HTR-8/SVneo (cell line): ENCODE results near the gene NFKBIZ.
"Not testable (repeated sequence)": the region's sequence is repeated elsewhere in the genome, so short reads cannot be mapped to it uniquely, and the experiment has no call there.

Experiments used
- DNase-seq: peaks from one replicate; pipeline ENCODE4 v3.0.0; 2011; ENCODE audit warnings: low spot score, mixed read lengths; ENCODE audit not compliant: insufficient read length
- FAIRE-seq: peaks from 2 replicates; lab custom pipeline; 2011; peaks lifted over from hg19 to GRCh38; lab: Jason Lieb, UNC

NFKBIZ gene

GRCh38 chr3:101848326-101848725 is 988 bp upstream of the NFKBIZ start:
- FAIRE-seq: no peak
- no peak for DNase-seq

GRCh38 chr3:101849714-101850245 is 466 bp downstream of the NFKBIZ start:
- no peak for DNase-seq
- no peak for FAIRE-seq

GRCh38 chr3:101850246-101851051 is 1.1 kb downstream of the NFKBIZ start:
- FAIRE-seq (no peak), DNase-seq (no peak)

- FAIRE-seq (no peak), DNase-seq (no peak)
Observed at GRCh38 chr3:101851072-101851770, 1.9 kb downstream of the NFKBIZ start.

GRCh38 chr3:101851850-101852714 is 2.8 kb downstream of the NFKBIZ start:
- FAIRE-seq: no peak

GRCh38 chr3:101852983-101853840 is 3.9 kb downstream of the NFKBIZ start:
- no peak for DNase-seq
- no peak for FAIRE-seq

More at GRCh38 chr3:101851850-101852714, 2.8 kb downstream of the NFKBIZ start:
- DNase-seq: no peak

- FAIRE-seq (no peak), DNase-seq (no peak)
Observed at GRCh38 chr3:101853982-101854381, 4.7 kb downstream of the NFKBIZ start.

- FAIRE-seq: no peak
Observed at GRCh38 chr3:101854608-101855304, 5.4 kb downstream of the NFKBIZ start.

GRCh38 chr3:101857301-101857741 is 8.0 kb downstream of the NFKBIZ start:
- FAIRE-seq: no peak
- DNase-seq: no peak

More at GRCh38 chr3:101854608-101855304, 5.4 kb downstream of the NFKBIZ start:
- no peak for DNase-seq

GRCh38 chr3:101858464-101859030 is 9.2 kb downstream of the NFKBIZ start:
- FAIRE-seq (no peak), DNase-seq (no peak)

GRCh38 chr3:101859882-101860448 is 10.7 kb downstream of the NFKBIZ start:
- FAIRE-seq (no peak), DNase-seq (no peak)

- DNase-seq: no peak
- FAIRE-seq: no peak
Observed at GRCh38 chr3:101861212-101861788, 12.0 kb downstream of the NFKBIZ start.

GRCh38 chr3:101861789-101862415 is 12.6 kb downstream of the NFKBIZ start:
- no peak for FAIRE-seq
- DNase-seq: no peak

GRCh38 chr3:101862416-101863165 is 13.3 kb downstream of the NFKBIZ start:
- DNase-seq (no peak), FAIRE-seq (no peak)

- DNase-seq, FAIRE-seq: not testable (repeated sequence)
Observed at GRCh38 chr3:101864926-101865325, 15.6 kb downstream of the NFKBIZ start.

GRCh38 chr3:101865751-101866509 is 16.6 kb downstream of the NFKBIZ start:
- DNase-seq (no peak), FAIRE-seq (no peak)
